Choroid plexus epithelial cell (primary cell): Measurements from ENCODE around the gene PPP2R5C.
"Not testable (repeated sequence)": the region's sequence is repeated elsewhere in the genome, so short reads cannot be mapped to it uniquely, and the experiment has no call there.

Experiments used
- DNase-seq: peaks from one replicate; pipeline ENCODE4 v3.0.0-alpha.2; 2010; ENCODE audit warnings: low read depth
- H3K4me3 ChIP-seq: 2 replicates; pipeline ENCODE4 v1.5.1; 2011; ENCODE audit warnings: low read depth, mild to moderate bottlenecking, control low read depth, low read length, moderate library complexity
- CTCF ChIP-seq: conservative IDR thresholded peaks from 2 replicates; pipeline ENCODE4 v1.5.1; 2011; ENCODE audit warnings: low read depth, mild to moderate bottlenecking, control low read depth, inconsistent platforms, low read length, moderate library complexity

The PPP2R5C gene

GRCh38 chr14:101790232-101790631 lies 28.7 kb downstream of the PPP2R5C start:
- DNase-seq: no peak
- H3K4me3 ChIP-seq: no peak overlapping the region
- no peak for TF ChIP-seq CTCF

DNA sequence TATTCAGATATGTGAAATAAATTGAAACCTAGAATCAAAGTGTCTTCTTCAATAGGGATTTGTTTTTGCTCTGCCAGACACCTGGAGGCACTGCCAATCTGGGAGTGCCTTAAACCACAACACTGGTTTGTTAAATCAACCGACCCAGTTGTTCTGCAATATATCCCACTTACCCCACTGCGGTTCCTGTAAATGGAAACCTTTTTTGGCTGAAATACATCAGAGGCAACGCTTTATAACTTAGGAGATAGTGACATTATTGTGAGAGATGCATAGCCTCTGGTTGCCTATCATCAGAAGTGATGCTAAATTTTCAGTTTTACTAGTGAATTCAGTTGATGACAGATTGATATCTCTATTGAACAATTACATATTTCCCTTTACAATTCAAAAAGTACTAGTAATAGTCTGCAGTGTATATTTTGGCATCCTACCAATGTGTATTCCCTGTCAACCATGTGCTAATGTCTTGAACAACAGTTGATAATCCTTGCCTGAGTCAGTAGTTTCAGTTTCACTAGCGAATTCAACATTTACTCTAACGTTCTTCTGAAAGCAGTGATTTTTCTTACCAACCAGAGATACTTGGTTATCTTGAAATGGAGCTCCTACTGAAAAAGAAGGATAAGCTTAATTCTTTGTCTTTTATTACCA lies 30.5 kb downstream of the PPP2R5C start:
- no peak for TF ChIP-seq CTCF
- peak overlapping the region; percentile 50 for H3K4me3 ChIP-seq
- DNase-seq: peak; percentile 84

GRCh38 chr14:101796016-101796415 lies 34.5 kb downstream of the PPP2R5C start:
- DNase-seq: no peak
- H3K4me3 ChIP-seq: no peak overlapping the region
- TF ChIP-seq CTCF: no peak

DNA sequence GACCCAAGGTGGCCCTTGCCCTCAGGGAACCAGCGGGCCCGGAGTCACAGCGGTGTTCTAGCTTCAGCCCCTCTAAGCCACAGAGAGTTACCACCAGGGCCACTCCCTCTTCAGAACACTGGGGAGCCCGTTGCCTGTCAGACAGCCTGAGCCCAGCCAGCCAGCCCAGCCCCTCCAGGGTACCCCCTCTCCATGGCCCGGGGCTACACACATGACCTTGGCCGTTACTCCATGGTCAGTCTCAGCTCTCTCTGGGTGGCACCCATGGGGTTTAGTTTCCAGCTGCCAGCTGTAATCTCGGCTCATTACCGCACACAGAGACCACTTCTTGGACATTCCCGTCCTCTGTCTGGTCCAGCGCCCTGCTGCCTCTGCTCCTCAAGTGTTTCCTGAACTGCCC lies 35.0 kb downstream of the PPP2R5C start:
- no peak overlapping the region for H3K4me3 ChIP-seq
- no peak for DNase-seq
- TF ChIP-seq CTCF: no peak

DNA sequence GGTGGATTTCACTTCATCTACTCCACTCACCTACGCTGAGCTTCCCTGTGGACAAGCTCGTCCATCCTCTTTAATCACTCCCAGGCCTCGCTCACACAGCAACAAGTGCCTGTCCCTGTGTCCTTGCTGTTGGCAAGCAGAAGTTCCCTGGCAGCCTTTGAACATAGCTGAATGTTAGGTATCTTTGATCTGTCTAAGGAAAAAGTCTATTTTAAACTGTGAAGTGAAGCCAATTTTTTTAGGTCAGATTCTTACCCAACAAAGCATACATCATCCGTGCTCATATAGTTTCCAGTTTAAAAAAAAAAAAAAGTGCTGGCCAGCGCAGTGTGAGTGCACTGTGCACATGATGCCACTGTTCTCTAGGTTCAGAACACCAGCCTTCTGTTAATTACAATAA lies 36.3 kb downstream of the PPP2R5C start:
- H3K4me3 ChIP-seq: no peak overlapping the region
- no peak for DNase-seq
- no peak for TF ChIP-seq CTCF

GRCh38 chr14:101804373-101804772 lies 42.9 kb downstream of the PPP2R5C start:
- DNase-seq, H3K4me3 ChIP-seq: not testable (repeated sequence)

DNA sequence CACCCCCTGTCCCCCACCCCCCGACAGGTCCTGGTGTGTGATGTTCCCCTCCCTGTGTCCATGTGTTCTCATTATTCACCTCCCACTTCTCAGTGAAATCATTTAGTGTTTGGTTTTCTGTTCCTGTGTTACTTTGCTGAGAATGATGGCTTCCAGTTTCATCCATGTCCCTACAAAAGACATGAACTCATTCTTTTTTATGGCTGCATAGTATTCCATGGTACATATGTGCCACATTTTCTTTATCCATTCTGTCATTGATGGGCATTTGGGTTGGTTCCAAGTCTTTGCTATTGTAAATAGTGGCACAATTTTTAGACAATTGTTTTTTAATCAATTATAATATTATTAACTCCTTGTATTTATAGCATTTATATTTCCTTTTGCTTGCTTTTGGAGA lies 44.7 kb downstream of the PPP2R5C start:
- H3K4me3 ChIP-seq, DNase-seq: not testable (repeated sequence)

DNA sequence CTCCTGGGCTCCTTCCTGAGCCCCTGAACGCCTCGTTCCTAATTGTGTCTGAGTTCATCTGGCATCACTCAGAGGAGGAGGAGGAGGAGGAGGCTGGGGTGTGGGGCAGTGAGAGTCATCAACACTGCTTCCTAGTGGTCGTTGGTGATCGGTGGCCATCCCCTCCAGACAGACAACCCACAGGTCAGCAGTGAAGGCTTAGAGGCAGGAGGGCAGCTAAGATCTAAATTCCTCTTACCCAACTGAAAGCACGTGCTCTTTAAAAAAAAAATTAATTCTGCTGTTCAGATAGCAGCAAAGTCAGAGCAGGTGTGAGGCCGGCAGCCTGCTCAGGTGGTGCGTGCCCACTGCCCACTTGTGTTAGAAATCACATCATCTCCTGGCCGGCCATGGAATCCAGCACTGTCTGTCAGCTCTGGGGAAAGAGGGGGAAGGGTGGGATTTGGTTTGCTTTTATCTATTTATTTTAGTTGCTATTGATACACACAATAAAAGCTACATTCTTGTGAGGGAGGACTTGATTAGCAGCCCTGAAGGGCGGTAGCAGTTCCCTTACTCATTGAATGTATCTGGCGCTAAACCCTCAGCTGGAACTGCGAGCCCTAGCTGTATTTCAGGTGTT lies 46.6 kb downstream of the PPP2R5C start:
- no peak for TF ChIP-seq CTCF
- H3K4me3 ChIP-seq: no peak overlapping the region
- no peak for DNase-seq
